Ovary (tissue), 3 donors: ENCODE results near the gene SIGLEC11.

Experiments
- CTCF ChIP-seq, 3 donors: fragments of 450-650 bp in 2 of 3; fragments of 200-600 bp in 1 of 3; IDR thresholded peaks; one replicate each; pipeline versions ENCODE4 v1.5.1 to v1.8.0; 2016 to 2022; ENCODE audit warnings: antibody characterized with exemption in 3 of 3, mild to moderate bottlenecking in 1 of 3
- POLR2A ChIP-seq: fragments of 450-650 bp; IDR thresholded peaks from one replicate; pipeline ENCODE4 v1.6.1; 2017; ENCODE audit warnings: antibody characterized with exemption, mild to moderate bottlenecking, moderate library complexity
- donor health status: DM: no; HTN: no; CAD: no.

GRCh38 chr19:49952479-49952836 lies 8.5 kb downstream of the SIGLEC11 start:
- TF ChIP-seq CTCF (IDR thresholded peaks at IDR 0.05) (no peak), POLR2A (no peak)
